WTC11 (cell line): ENCODE measurements around the gene ULK4. TPM values are rescaled to one million over a fixed set of nuclear protein-coding genes. Genes with fewer than 3 reads are reported as not detected.

ENCODE experiments used
- ATAC-seq: fragments of 200-7000 bp; cut with Tn5 transposase; 2 replicates; pipeline ENCODE4 v1.10.0; 2021; ENCODE audit warnings: mild to moderate bottlenecking, moderate library complexity
- CTCF ChIA-PET: fragments of 300-600 bp; sonication (Branson Sonifier 250); formaldehyde crosslinking; loops from one replicate; lab custom pipeline; 2021; ENCODE audit warnings: antibody characterized with exemption; lab: Charles Lee
- POLR2A ChIA-PET: fragments of 350-600 bp; sonication (Branson Sonifier 250); formaldehyde crosslinking; loops from one replicate; lab custom pipeline; 2021; ENCODE audit warnings: antibody characterized with exemption; lab: Charles Lee
- DNase-seq: peaks from one replicate; pipeline ENCODE4 v3.0.0; 2021; ENCODE audit warnings: low spot score
- H3K27ac Mint-ChIP-seq: 2 replicates; pipeline ENCODE4 v1.8.0; 2021; ENCODE audit warnings: mixed read lengths
- H3K27me3 Mint-ChIP-seq: 2 replicates; pipeline ENCODE4 v1.8.0; 2021; ENCODE audit warnings: low read depth, mild to moderate bottlenecking, moderate library complexity, mixed read lengths
- H3K36me3 Mint-ChIP-seq: 2 replicates; pipeline ENCODE4 v1.8.0; 2021; ENCODE audit warnings: mixed read lengths
- H3K4me1 Mint-ChIP-seq: 2 replicates; pipeline ENCODE4 v1.8.0; 2022; ENCODE audit warnings: mixed read lengths
- H3K4me3 Mint-ChIP-seq: 2 replicates; pipeline ENCODE4 v1.8.0; 2021; ENCODE audit warnings: mild to moderate bottlenecking, moderate library complexity, mixed read lengths
- H3K9me3 Mint-ChIP-seq: 2 replicates; pipeline ENCODE4 v1.8.0; 2021; ENCODE audit warnings: mixed read lengths
- E2F5 ChIP-seq: sonication (generic); formaldehyde crosslinking; IDR thresholded peaks from 2 replicates; pipeline ENCODE4 v1.8.1; 2022; ENCODE audit warnings: mild to moderate bottlenecking, moderate library complexity, missing genetic modification reagents
- HMGA2 ChIP-seq: fragments of 250-450 bp; sonication (Bioruptor Pico); IDR thresholded peaks from 2 replicates; pipeline ENCODE4 v1.4.0; 2021; ENCODE audit warnings: mild to moderate bottlenecking, moderate library complexity
- MAX ChIP-seq: sonication (generic); formaldehyde crosslinking; IDR thresholded peaks from 2 replicates; pipeline ENCODE4 v1.8.0; 2022; ENCODE audit warnings: mild to moderate bottlenecking, missing genetic modification reagents
- NFYB ChIP-seq: sonication (generic); formaldehyde crosslinking; conservative IDR thresholded peaks from 2 replicates; pipeline ENCODE4 v1.8.0; 2022; ENCODE audit warnings: low read depth, missing genetic modification reagents
- NR2C2 ChIP-seq: sonication (generic); formaldehyde crosslinking; IDR thresholded peaks from 2 replicates; pipeline ENCODE4 v1.8.0; 2022; ENCODE audit warnings: mild to moderate bottlenecking, missing genetic modification reagents
- PRDM15 ChIP-seq: sonication (generic); formaldehyde crosslinking; IDR thresholded peaks from 2 replicates; pipeline ENCODE4 v1.8.0; 2022; ENCODE audit warnings: missing genetic modification reagents
- SMAD4 ChIP-seq: sonication (generic); formaldehyde crosslinking; IDR thresholded peaks from 2 replicates; pipeline ENCODE4 v1.8.0; 2022; ENCODE audit warnings: mild to moderate bottlenecking, missing genetic modification reagents
- ZNF138 ChIP-seq: sonication (generic); formaldehyde crosslinking; conservative IDR thresholded peaks from 2 replicates; pipeline ENCODE4 v1.8.1; 2022; ENCODE audit warnings: mild to moderate bottlenecking, moderate library complexity, missing genetic modification reagents
- ZNF396 ChIP-seq: fragments of 250-450 bp; sonication (Bioruptor Pico); IDR thresholded peaks from 2 replicates; pipeline ENCODE4 v1.8.0; 2021; ENCODE audit warnings: mild to moderate bottlenecking, moderate library complexity, borderline replicate concordance
- ZNF532 ChIP-seq: fragments of 250-450 bp; sonication (Bioruptor Pico); IDR thresholded peaks from 2 replicates; pipeline ENCODE4 v1.9.0; 2021; ENCODE audit warnings: mild to moderate bottlenecking, borderline replicate concordance
- total RNA-seq: library from RNA; stranded (reverse); gene quantifications from 3 replicates; pipeline ENCODE4 v1.2.3, GENCODE V29; 2021

ULK4 gene
- total RNA-seq, 1 experiment from 2014 or later: 9.2 TPM

GRCh38 chr3:41296556-41296955 is 665.3 kb downstream of the ULK4 start:
- H3K9me3 Mint-ChIP-seq: no peaks in the 10 kb centered on the region
- H3K27ac Mint-ChIP-seq: no peak overlapping the region

More at GRCh38 chr3:41296556-41296955, 665.3 kb downstream of the ULK4 start:
- H3K36me3 Mint-ChIP-seq: no peaks in the 10 kb centered on the region
- ATAC-seq (no peak), DNase-seq (no peak)
- ChIA-PET POLR2A (no interaction called here), CTCF (no interaction called here)
- H3K4me1 Mint-ChIP-seq: peaks cover 8% of the 10 kb centered on the region
- H3K4me3 Mint-ChIP-seq: no peak overlapping the region
- H3K27me3 Mint-ChIP-seq: no peaks in the 10 kb centered on the region
- no peak for TF ChIP-seq NFYB (CRISPR knock-in tag)
- TF ChIP-seq NR2C2: no peak
- no peak for TF ChIP-seq ZNF532 (CRISPR knock-in tag)
- no peak for TF ChIP-seq ZNF396
- no peak for TF ChIP-seq MAX
- TF ChIP-seq SMAD4: no peak
- no peak for TF ChIP-seq E2F5 (CRISPR knock-in tag)
- no peak for TF ChIP-seq PRDM15 (CRISPR knock-in tag)
- TF ChIP-seq ZNF138 (CRISPR knock-in tag): no peak
- TF ChIP-seq HMGA2: no peak
